GM18507 (cell line): ENCODE data around the gene ACTMAP.
"Not testable (repeated sequence)": the region's sequence is repeated elsewhere in the genome, so short reads cannot be mapped to it uniquely, and the experiment has no call there.

Source experiments
- DNase-seq: peaks from one replicate; pipeline ENCODE4 v3.0.0; 2011; ENCODE audit warnings: low read depth; ENCODE audit not compliant: insufficient read length; ENCODE audit errors: extremely low spot score
- FAIRE-seq: peaks from 2 replicates; lab custom pipeline; 2011; peaks lifted over from hg19 to GRCh38; lab: Jason Lieb, UNC

The ACTMAP gene

GRCh38 chr19:40747536-40747935, 2.7 kb downstream of the ACTMAP start:
- no peak for FAIRE-seq

DNA sequence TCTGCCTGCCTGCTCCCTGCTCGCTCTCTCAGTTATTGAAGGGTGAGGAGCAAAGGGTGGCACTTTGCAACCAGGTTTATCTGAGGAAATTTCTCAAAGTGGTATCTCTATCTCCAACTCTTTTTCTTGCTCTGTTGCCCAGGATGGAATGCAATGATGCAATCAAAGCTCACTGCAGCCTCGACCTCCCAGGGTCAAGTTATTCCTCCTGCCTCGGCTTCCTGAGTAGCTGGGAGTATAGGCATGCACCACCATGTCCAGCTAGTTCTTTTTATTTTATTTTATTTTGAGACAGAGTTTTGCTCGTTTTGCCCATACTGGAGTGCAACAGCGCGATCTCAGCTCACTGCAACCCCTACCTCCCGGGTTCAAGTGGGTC, 4.9 kb downstream of the ACTMAP start:
- DNase-seq (no peak), FAIRE-seq (no peak)

More at GRCh38 chr19:40747536-40747935, 2.7 kb downstream of the ACTMAP start:
- no peak for DNase-seq

GRCh38 chr19:40744554-40745401, 5.5 kb downstream of the ACTMAP start:
- FAIRE-seq (no peak), DNase-seq (no peak)

GRCh38 chr19:40743926-40744325, 6.4 kb downstream of the ACTMAP start:
- FAIRE-seq = no peak
- no peak for DNase-seq

GRCh38 chr19:40742886-40743285, 7.4 kb downstream of the ACTMAP start:
- DNase-seq (no peak), FAIRE-seq (no peak)

- no peak for DNase-seq
- no peak for FAIRE-seq
Measured at GRCh38 chr19:40742477-40742876, 7.8 kb downstream of the ACTMAP start.

DNA sequence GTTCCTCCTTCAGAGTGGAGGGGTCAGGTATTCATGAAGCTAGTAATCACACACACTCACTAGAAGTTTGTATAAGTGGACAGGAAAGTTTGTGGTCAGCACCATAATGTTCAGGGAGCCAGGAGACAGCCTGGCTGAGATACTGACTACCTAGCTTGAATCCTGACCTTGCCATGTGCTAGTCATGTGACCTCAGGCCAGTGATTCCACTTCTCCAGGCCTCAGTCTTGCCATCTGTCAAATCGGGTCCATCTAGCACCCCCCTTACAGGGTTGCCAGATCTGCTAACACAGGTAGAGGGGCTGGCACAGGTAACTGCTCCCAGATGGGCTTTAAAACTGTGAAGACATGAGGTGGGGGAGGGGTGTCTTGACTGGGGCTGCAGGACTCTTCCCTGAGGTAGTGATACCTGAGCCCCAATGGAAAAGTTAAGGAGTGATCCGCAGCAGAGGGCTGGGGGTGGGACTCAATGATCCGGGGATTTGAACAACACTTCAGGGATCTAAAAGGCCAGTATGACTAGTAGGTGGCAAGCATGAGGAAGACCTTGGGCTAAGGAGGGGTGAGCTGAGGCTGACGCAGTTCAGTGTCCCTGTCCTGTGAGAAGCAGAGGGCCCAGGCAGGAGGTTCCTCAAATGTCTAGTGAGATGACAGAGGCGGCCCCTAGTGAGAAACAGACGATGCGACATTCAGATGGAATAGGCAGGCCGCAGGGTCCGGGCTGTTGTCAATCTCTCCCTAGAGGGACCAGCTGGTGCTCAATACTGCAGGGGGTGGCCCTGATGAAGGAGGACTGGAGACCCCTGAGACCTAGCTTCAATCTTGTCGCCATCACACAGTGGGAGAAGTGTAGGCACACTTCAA, 8.5 kb downstream of the ACTMAP start:
- no peak for FAIRE-seq
- no peak for DNase-seq

DNA sequence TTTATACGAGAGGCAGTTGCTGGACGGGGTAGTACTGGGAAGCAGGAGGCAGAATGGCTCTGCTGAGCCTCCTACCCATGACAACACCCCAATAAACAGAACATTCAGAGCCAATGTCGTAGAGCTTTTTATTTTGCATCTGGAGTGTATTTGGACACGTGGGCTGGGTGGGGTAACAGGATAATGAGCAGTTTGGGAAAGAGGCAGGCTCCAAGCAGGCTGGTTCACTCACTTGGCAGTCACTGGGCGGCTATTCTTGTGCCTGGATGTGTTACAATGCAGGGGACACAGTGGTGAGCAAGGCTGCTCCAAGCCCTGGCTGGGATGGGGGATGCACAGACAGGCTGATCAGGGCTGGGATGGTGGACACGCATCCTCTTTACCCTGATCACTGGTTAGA, 9.5 kb downstream of the ACTMAP start:
- DNase-seq (no peak), FAIRE-seq (no peak)

- FAIRE-seq (no peak), DNase-seq (no peak)
Measured at GRCh38 chr19:40739871-40740703, 10.2 kb downstream of the ACTMAP start.

DNA sequence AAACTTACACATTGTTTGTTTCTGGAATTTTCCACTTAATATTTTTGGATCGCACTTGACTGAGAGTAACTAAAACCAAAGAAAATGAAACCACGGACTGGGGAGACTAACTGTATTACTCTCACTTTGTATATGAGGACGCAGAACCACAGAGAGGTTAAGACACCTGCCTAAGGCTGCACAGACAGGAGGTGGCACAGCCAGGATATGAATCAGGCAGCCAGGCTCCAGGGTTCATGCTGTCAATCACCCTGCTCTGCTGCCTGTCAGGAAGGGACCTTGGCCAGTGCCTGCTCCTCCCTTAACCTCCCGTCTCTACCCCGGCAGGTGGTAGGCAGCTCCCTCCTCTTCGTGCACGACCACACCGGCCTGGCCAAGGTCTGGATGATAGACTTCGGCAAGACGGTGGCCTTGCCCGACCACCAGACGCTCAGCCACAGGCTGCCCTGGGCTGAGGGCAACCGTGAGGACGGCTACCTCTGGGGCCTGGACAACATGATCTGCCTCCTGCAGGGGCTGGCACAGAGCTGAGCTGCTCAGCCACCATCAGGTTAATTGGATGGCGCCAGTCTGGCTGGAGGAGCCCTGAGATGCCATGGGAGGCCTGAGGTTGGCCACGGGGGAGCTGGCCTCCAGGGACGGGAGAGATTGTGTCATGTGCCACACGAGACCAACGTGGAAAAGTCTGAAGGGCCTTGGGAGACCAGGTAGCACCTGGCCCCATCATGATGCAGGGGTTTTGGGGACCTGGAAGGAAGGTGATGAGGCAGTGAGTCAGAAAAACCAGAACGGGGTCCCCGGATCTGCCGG, 11.0 kb downstream of the ACTMAP start:
- DNase-seq (no peak), FAIRE-seq (no peak)

DNA sequence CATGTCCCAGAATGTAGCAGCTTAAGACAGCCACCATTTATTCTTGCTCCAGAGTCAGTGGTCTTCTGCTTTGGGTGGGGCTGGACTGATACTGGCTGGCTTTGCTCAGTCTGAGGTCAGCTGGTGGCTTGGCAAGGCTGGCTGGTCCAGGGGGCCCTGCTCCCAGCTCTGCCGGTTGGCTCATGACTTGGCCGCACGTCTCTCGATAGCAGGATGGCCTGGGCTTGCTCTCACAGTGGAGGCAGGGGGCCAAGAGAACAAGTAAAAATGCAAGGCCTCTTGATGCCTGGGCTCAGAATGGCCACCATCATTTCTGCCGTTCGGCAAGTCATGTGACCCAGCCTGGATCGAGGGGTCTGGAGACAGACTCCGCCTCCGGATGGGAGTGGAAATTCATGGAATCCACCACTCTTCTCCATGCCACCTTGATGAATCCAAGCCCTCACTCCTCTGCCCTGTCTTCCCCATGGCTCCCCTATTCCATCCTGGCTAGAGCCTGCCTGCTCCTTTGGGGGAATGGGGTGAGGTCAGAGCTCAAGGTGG, 13.1 kb downstream of the ACTMAP start:
- DNase-seq (no peak), FAIRE-seq (no peak)

DNA sequence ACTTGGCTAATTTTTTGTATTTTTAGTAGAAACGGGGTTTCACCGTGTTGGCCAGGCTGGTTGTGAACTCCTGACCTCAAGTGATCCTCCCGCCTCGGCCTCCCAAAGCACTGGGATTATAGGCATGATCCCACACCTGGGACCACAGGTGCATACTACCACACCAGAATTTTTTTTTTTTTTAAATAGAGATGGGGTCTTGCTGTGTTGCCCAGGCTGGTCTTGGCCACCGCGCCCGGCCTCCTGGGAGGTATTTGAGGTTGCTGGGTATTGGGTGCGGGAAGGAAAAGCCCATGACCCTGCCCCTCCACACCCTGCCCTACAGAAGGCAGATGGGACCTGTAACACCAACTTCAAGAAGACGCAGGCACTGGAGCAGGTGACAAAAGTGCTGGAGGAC, 13.6 kb downstream of the ACTMAP start:
- FAIRE-seq (no peak), DNase-seq (no peak)

DNA sequence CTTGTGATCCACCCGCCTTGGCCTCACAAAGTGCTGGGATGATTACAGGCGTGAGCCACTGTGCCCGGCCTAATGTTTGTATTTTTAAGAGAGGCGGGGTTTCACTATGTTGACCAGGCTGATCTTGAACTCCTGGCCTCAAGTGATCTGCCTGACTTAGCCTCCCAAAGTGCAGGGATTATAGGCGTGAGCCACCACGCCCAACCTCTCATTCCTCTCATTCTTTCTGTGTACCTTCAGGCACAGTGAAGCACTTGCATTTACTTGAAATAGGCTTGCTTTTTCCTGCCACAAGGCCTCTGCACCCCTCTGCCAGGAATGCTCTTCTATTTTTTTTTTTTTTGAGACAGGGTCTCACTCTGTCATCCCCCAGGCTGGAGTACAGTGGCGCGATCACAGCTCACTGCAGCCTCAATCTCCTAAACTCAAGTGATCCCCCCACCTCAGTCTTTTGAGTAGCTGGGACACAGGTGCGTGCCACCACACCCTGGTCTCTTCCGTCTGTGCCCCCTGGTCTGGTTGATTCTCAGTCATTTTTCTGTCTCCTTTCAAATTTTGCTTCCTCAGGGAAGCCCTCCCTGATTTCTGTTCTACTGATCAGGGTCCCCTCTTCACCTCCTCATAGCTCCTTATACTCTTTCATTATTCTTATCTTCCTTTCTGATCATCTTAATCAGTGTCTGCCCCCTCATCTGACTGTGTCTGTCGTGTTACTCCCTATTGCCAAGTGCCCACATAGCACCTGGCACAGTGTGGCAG, 15.1 kb downstream of the ACTMAP start:
- DNase-seq = no peak
- FAIRE-seq = no peak

GRCh38 chr19:40733149-40733548, 17.1 kb downstream of the ACTMAP start:
- DNase-seq (no peak), FAIRE-seq (no peak)

DNA sequence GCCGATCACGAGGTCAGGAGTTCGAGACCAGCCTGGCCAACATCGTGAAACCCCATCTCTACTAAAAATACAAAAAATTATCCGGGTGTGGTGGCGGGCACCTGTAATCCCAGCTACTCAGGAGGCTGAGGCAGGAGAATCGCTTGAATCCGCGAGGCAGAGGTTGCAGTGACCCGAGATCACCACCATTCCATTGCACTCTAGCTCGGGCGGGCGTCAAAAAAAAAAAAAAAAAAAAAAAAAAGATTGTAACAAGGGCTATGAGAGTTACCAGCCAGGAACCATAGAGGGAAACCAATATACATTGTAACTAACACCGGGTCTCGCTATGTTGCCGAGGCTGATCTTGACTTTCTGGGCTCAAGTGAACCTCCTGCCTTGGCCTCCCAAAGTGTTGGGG, 18.0 kb downstream of the ACTMAP start:
- not testable (repeated sequence) for FAIRE-seq

GRCh38 chr19:40730065-40730464, 20.2 kb downstream of the ACTMAP start:
- not testable (repeated sequence) for DNase-seq, FAIRE-seq

More for the DNA sequence above, 18.0 kb downstream of the ACTMAP start:
- DNase-seq = not testable (repeated sequence)

GRCh38 chr19:40726279-40726678, 24.0 kb downstream of the ACTMAP start:
- FAIRE-seq (no peak), DNase-seq (no peak)

- FAIRE-seq (no peak), DNase-seq (no peak)
Measured at GRCh38 chr19:40724855-40725254, 25.4 kb downstream of the ACTMAP start.
